Measurements from ENCODE around the gene KCNK2. TPM values are rescaled to one million over a fixed set of nuclear protein-coding genes. Genes with fewer than 3 reads are reported as not detected.

Gene KCNK2, protein sequence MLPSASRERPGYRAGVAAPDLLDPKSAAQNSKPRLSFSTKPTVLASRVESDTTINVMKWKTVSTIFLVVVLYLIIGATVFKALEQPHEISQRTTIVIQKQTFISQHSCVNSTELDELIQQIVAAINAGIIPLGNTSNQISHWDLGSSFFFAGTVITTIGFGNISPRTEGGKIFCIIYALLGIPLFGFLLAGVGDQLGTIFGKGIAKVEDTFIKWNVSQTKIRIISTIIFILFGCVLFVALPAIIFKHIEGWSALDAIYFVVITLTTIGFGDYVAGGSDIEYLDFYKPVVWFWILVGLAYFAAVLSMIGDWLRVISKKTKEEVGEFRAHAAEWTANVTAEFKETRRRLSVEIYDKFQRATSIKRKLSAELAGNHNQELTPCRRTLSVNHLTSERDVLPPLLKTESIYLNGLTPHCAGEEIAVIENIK
- not detected for polyA plus RNA-seq

DNA sequence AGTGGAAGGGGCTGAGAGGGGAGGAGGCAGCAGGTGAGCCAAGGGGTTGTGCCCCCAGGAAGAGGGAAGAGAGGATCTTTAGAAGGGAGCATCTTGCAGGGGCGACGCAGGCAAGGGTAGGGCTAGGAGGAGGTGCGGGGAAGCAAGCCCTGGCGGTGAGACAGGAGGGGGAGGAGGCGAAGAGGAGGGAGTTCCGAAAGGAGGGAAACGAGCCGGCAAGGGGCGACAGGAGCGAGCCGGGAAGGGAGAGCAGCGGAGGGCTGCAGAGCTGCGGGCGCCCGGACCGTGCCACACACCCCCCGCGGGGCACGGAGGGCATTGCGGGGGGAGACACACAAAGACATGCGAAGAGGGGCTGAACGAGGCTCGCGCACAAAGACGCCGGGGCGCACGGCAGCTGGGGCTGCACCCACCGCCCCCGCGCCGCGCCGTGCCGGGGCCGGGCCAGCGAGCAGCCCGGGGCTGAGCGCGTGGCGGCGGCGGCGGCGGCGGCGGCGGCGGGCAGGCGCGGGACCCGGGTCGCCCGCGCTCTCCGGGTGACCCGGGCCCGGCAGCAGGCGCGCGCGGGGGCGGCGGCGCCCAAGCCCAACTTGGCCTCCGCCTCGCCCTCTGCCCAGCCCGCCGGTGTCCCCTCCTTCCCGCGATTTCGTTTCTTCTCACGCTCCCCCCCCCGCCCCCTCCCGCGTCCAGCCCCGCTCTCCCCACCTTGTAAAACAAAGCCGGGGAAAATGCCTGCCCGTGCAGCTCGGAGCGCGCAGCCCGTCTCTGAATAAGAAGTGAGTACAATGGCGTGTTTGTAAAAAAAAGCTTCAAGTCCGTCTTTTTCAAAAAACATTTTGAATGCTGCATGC lies at the start of gene KCNK2:
KCNK2 (plus strand) TSS at position 206 of the 851 bp plus-strand sequence. CDS start 649 bp downstream, outside the sequence.
- Mint-ChIP-seq H3K4me1 (no peaks in the 10 kb centered on the region), H3K36me3 (peaks cover 0 to 7% (median 0%) of the 10 kb centered on the region in 3 donors), H3K4me3 (no peak within 1 kb of the TSS), H3K27me3 (ENCODE audit: low read depth in 3 of 3) (peaks cover 2 to 8% (median 8%) of the 10 kb centered on the region in 3 donors), H3K27ac (no peak within 1 kb of the TSS), H3K9me3 (peaks cover 4 to 41% (median 18%) of the 10 kb centered on the region in 6 donors)
- DNase-seq: no peak

DNA sequence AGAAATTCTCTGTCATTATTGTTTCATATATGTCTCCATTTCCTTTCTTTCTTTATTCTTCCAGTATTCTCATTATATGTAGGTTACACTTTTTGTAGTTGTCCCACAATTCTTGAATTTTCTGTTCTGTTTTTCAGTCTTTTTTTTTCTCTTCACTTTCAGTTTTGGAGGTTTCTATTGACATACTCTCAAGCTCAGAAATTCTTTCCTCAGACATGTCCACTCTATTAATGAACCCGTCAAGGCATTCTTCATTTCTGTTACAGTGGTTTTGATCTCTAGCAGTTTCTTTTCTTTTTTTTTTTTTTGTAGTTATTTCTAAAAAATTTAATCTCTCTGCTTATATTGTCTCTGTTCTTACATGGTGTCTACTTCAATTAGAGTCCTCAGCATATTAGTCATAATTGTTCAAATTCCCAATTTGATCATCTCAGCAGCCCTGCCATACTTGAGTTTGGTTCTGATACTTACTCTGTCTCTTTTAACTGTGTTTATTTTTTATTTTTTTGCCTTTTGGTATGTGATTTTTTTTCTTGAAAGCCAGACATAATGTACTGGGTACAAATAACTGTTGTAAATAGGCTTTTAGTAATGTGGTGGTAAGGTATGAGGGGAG lies 49.5 kb upstream of the KCNK2 start:
- no peaks in the 10 kb centered on the region for H3K27me3 Mint-ChIP-seq (ENCODE audit: low read depth in 3 of 3)
- H3K9me3 Mint-ChIP-seq: peaks cover 7 to 57% (median 16%) of the 10 kb centered on the region in 6 donors
- no peak overlapping the region for H3K27ac Mint-ChIP-seq

DNA sequence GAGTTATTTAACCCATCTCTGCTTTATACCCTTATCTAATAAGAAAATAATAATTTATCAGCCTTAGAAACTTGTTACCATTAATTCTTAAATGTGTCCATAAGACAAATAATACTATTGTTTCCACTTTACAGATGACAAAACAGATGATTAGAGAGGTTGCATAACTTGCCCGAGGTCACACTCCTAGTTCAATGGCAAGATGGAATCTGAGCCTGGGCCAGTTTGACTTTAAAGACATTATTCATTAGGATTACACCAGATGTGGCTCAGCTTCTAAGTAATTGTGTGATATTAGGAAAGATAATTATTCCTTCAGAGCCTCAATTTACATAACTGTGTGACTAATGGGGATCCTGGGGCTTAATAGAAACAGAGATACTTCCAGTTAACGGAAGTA lies 42.3 kb upstream of the KCNK2 start:
- Mint-ChIP-seq H3K27ac (no peak overlapping the region), H3K9me3 (peaks cover 6 to 34% (median 10%) of the 10 kb centered on the region in 6 donors), H3K27me3 (ENCODE audit: low read depth in 3 of 3) (no peaks in the 10 kb centered on the region), H3K36me3 (no peaks in the 10 kb centered on the region), H3K4me3 (no peak overlapping the region), H3K4me1 (no peaks in the 10 kb centered on the region)
- DNase-seq: no peak

More for the DNA sequence above, 49.5 kb upstream of the KCNK2 start:
- Mint-ChIP-seq H3K36me3 (peaks cover 0 to 3% (median 0%) of the 10 kb centered on the region in 3 donors), H3K4me1 (no peaks in the 10 kb centered on the region), H3K4me3 (no peak overlapping the region)
- no peak for DNase-seq

DNA sequence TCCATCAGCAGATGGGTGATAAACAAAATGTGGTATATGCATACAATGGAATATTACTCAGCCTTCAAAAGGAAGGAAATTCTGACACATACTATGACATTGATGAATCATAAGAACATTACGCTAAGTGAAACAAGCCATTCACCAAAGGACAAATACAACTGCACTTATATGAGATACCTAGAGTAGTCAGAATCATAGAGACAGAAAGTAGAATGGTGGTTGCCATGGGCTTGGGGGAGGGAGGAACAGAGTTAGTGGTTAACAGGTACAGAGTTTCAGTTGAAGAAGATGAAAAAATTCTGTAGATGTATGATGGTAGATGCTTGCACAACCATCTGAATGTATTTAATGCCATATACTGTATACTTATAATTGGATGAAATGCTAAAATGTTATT lies 39.1 kb upstream of the KCNK2 start:
- Mint-ChIP-seq H3K27ac (no peak overlapping the region), H3K4me1 (no peaks in the 10 kb centered on the region), H3K27me3 (ENCODE audit: low read depth in 3 of 3) (no peaks in the 10 kb centered on the region), H3K4me3 (no peak overlapping the region), H3K36me3 (no peaks in the 10 kb centered on the region), H3K9me3 (peaks cover 3 to 39% (median 11%) of the 10 kb centered on the region in 6 donors)
- DNase-seq: no peak

DNA sequence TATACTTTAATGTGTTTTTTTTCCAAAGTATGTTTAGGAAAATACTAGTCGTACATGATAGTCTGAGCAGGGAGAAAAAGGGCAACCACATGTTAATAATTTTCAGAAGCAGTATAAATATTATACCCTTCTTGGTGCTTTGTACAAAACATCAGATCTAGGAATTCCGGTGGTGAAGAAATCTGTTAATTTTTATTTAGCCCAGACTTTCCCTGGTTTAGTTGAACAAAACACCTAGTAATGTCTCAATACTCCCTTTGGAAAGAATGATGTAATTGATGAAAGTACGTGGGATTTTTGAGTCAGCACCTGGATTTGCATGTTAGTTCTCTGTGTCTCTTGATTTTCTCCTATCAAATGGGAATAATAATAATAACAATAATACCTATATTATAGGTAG lies 38.4 kb upstream of the KCNK2 start:
- no peak for DNase-seq

DNA sequence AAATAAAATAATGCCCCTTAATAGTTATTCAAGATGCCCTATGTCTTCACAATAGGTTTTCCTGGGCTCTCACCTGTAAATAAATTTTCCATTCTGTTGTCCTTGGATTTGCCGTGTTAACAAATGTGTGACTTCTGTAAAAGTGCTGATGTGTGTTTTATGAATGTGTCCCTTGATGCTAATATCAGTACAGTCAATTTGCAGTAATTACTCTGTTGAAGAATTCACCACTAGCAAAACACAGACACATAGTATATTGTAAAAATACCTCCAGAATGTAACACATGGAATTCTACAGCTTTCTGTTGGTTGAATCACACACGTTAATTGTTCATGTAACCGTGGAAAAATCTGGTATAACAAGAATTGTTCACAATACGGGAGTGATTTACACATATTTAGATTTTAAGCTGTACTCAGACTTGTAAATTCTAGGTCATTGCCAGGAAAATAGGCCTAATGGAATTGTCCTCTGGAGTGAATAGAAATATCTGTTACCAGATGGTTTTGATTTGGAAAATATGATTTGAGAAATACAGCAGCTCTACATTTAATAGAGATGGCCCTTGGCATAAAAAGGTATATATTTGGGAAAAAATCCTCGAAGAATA lies 36.7 kb upstream of the KCNK2 start:
- no peak overlapping the region for H3K4me3 Mint-ChIP-seq

More for the DNA sequence above, 38.4 kb upstream of the KCNK2 start:
- no peaks in the 10 kb centered on the region for H3K4me1 Mint-ChIP-seq
- no peaks in the 10 kb centered on the region for H3K36me3 Mint-ChIP-seq
- H3K27ac Mint-ChIP-seq: no peak overlapping the region
- H3K4me3 Mint-ChIP-seq: no peak overlapping the region
- H3K9me3 Mint-ChIP-seq: peaks cover 3 to 33% (median 10%) of the 10 kb centered on the region in 6 donors
- no peaks in the 10 kb centered on the region for H3K27me3 Mint-ChIP-seq (ENCODE audit: low read depth in 3 of 3)

DNA sequence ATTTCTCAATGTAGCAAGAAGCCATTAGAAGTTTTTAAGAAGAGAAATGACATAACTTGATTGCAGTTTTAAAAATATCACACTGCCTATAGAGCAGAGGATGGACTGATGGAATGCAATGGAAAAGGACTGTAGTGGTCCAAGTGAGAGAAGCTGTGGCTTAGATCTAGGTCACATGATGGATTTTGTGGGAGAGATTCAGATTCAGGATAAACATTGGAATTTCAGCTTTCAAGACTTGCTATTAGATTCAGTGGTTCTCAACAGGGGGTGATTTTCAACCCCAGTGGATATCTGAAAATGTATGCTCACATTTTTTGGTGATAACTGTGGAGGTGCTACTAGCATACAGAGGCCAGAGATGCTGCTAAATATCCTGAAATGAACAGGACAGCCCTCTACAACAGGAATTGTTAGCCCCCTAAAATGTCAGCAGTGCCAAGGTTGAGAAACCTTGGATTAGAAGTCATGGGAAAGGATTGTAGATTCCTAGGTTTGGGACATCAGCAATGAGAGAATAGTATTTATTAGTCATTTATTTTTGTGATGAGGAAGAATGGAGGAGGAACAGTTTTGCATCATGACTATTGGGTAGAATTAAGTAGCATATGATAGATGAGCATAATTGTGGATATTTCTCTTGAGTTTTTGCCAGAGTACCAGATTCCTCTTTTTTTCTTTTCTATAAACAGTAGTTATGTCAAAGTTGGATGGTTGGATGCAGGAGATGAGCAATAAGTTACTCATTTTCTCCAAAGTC lies 30.1 kb upstream of the KCNK2 start:
- Mint-ChIP-seq H3K36me3 (no peaks in the 10 kb centered on the region), H3K27ac (no peak overlapping the region), H3K9me3 (peaks cover 2 to 33% (median 13%) of the 10 kb centered on the region in 6 donors), H3K4me1 (no peaks in the 10 kb centered on the region), H3K4me3 (no peak overlapping the region), H3K27me3 (ENCODE audit: low read depth in 3 of 3) (peaks cover 0 to 2% (median 0%) of the 10 kb centered on the region in 3 donors)
- no peak for DNase-seq

More for the DNA sequence above, 36.7 kb upstream of the KCNK2 start:
- H3K27me3 Mint-ChIP-seq (ENCODE audit: low read depth in 3 of 3): peaks cover 0 to 2% (median 0%) of the 10 kb centered on the region in 3 donors
- H3K4me1 Mint-ChIP-seq: no peaks in the 10 kb centered on the region
- H3K27ac Mint-ChIP-seq: no peak overlapping the region
- DNase-seq: no peak
- H3K36me3 Mint-ChIP-seq: no peaks in the 10 kb centered on the region
- peaks cover 2 to 30% (median 10%) of the 10 kb centered on the region in 6 donors for H3K9me3 Mint-ChIP-seq

DNA sequence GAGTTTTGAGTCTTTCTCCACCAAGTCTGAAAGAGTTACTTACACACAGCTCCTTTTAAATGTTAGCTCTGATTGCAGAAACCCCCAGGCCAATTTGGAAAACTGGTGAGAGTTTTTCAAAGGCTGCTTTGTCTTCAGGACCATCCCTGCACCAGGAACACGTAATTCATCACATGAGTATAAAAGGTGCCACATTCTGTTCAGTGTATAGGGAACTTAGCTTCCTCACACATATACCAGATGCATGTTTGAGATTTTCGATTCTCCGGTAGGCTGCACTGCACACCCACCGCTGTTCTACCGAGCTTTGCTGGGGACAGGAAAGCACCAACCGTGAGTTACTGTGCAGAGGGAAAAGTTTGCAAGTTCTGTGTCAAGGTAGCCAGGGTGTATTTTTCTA lies 28.3 kb upstream of the KCNK2 start:
- Mint-ChIP-seq H3K9me3 (peaks cover 3 to 29% (median 12%) of the 10 kb centered on the region in 6 donors), H3K36me3 (no peaks in the 10 kb centered on the region), H3K27ac (no peak overlapping the region), H3K27me3 (ENCODE audit: low read depth in 3 of 3) (peaks cover 0 to 2% (median 2%) of the 10 kb centered on the region in 3 donors), H3K4me1 (no peaks in the 10 kb centered on the region), H3K4me3 (no peak overlapping the region)
- DNase-seq: no peak

DNA sequence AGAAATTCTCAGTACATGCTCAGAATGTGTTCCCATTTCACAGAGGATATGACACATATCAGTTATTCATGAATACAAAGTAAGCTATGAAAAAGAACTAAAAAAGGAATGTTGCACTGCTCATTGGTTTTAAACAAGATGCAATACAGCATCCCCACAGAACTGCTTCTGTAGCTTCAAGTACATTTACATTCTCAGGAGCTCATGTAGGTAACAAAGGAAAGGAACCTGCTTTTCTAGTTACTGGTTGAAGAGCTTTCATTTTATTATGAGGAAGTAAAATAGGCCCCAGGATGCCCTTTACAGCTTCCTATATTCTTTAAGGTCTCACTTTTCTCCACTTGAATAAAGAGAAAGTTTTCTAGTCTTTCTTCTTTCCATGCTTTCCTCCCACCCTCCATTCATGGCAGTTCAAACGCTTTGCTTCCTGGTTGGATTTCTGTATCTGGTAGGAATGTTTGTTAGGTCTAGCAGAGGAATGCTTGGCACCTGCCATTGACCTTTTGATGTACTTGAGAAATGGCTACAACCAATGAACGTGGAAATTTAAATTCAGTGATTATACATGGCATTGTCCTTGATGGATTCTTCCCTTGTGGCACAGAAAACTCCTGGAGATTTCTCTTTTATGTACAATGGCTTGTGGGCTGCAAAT lies 27.1 kb upstream of the KCNK2 start:
- H3K4me1 Mint-ChIP-seq: no peaks in the 10 kb centered on the region
- H3K36me3 Mint-ChIP-seq: no peaks in the 10 kb centered on the region
- H3K27me3 Mint-ChIP-seq (ENCODE audit: low read depth in 3 of 3): peaks cover 0 to 2% (median 2%) of the 10 kb centered on the region in 3 donors

DNA sequence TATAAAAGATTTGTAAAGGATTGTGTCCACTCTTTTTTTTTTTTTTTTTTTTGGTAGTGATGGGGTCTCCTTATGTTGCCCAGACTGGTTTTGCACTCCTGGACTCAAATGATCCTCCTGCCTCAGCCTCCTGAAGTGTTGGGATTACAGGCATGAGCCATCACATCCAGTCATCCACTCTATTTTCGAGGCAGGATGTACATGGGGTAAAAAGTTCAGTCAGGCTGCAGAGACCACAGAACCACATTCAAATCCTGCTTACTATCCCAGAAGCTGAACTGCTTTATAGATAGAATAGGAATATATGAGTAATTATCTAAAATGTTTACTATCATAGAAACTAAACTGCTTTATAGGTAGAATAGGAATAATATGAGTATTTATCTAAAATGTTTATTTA lies 26.0 kb upstream of the KCNK2 start:
- DNase-seq: no peak
- Mint-ChIP-seq H3K4me1 (no peaks in the 10 kb centered on the region), H3K9me3 (peaks cover 3 to 19% (median 10%) of the 10 kb centered on the region in 6 donors), H3K27ac (no peak overlapping the region), H3K27me3 (ENCODE audit: low read depth in 3 of 3) (peaks cover 0 to 2% (median 0%) of the 10 kb centered on the region in 3 donors), H3K4me3 (no peak overlapping the region), H3K36me3 (no peaks in the 10 kb centered on the region)

More for the DNA sequence above, 27.1 kb upstream of the KCNK2 start:
- DNase-seq: no peak
- Mint-ChIP-seq H3K4me3 (no peak overlapping the region), H3K27ac (no peak overlapping the region), H3K9me3 (peaks cover 3 to 19% (median 11%) of the 10 kb centered on the region in 6 donors)

DNA sequence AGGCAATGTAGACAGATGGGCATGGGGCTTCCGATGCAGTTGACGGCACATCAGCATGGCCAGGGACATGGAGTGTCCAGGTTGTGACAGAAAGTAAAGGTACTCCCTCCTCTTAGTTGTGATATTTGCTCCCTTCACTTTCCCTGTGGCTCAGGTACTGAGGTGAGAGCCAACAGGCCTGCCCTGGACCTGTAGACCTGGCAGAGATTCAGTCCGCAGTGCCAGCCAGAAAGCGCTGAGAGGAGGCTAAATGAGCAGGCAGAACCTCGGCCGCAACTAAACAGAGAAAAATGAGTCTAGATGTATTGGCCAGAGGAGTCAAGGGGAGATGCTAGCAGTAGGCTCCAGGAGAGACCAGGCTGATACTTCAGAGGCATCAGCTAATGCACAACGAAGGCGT lies 22.6 kb upstream of the KCNK2 start:
- H3K36me3 Mint-ChIP-seq: no peaks in the 10 kb centered on the region
- no peak overlapping the region for H3K27ac Mint-ChIP-seq
- H3K27me3 Mint-ChIP-seq (ENCODE audit: low read depth in 3 of 3): peaks cover 0 to 3% (median 2%) of the 10 kb centered on the region in 3 donors
- H3K4me3 Mint-ChIP-seq: no peak overlapping the region
- no peaks in the 10 kb centered on the region for H3K4me1 Mint-ChIP-seq
- no peak for DNase-seq
- H3K9me3 Mint-ChIP-seq: peaks cover 3 to 28% (median 6%) of the 10 kb centered on the region in 6 donors

DNA sequence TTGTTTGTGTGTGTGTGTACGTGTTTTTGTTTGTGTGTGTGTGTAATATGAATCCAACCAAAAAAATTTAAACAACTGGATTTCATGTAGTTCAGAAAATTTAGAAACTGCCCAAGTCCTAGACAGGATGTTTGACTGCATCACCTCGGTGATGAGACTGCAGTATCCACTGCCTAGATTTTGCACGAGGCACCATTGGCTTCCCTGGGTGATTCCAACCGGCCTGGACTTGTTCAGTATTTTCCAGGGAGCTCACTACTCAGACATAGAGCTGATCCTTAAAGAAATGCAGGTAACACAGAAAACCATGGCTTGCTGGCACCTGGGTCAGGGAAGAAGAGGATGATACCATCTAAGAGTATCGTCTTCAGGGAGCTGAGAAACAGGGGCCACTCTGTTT lies 18.2 kb upstream of the KCNK2 start:
- peaks cover 2 to 23% (median 8%) of the 10 kb centered on the region in 6 donors for H3K9me3 Mint-ChIP-seq
- H3K27me3 Mint-ChIP-seq (ENCODE audit: low read depth in 3 of 3): peaks cover 0 to 3% (median 0%) of the 10 kb centered on the region in 3 donors
- H3K4me1 Mint-ChIP-seq: no peaks in the 10 kb centered on the region
- no peaks in the 10 kb centered on the region for H3K36me3 Mint-ChIP-seq
- no peak overlapping the region for H3K4me3 Mint-ChIP-seq
- H3K27ac Mint-ChIP-seq: no peak overlapping the region
- no peak for DNase-seq
